Stimulated activated CD4-positive, alpha-beta T cell treated with anti-CD3 and anti-CD28 coated beads, Interleukin-4, amount 100 ng/mL, for 24 hours (primary cell): ENCODE data around the gene FAM219A.

Source experiments
- DNase-seq: peaks from one replicate; pipeline ENCODE4 v3.0.0-alpha.2; 2020

The FAM219A gene

GRCh38 chr9:34399729-34400128 lies 58.6 kb downstream of the FAM219A start:
- no peak for DNase-seq

- no peak for DNase-seq
These were observed 59.5 kb downstream of the FAM219A start for GRCh38 chr9:34398875-34399274.

GRCh38 chr9:34396276-34397214 lies 61.8 kb downstream of the FAM219A start:
- no peak for DNase-seq

- no peak for DNase-seq
These were observed 65.9 kb downstream of the FAM219A start for GRCh38 chr9:34392511-34392910.

GRCh38 chr9:34387239-34387638 lies 71.1 kb downstream of the FAM219A start:
- DNase-seq = no peak

- DNase-seq = no peak
These were observed 71.7 kb downstream of the FAM219A start for GRCh38 chr9:34386656-34387055.

GRCh38 chr9:34385561-34386230 lies 72.7 kb downstream of the FAM219A start:
- DNase-seq = no peak

- DNase-seq = no peak
These were observed 73.8 kb downstream of the FAM219A start for GRCh38 chr9:34384368-34385165.

GRCh38 chr9:34383904-34384303 lies 74.5 kb downstream of the FAM219A start:
- no peak for DNase-seq

GRCh38 chr9:34382879-34383278 lies 75.5 kb downstream of the FAM219A start:
- no peak for DNase-seq

GRCh38 chr9:34382054-34382453 lies 76.3 kb downstream of the FAM219A start:
- DNase-seq = no peak

- DNase-seq = no peak
These were observed 77.0 kb downstream of the FAM219A start for GRCh38 chr9:34381323-34381722.

GRCh38 chr9:34380511-34381315 lies 77.7 kb downstream of the FAM219A start:
- DNase-seq = peak; percentile 73

GRCh38 chr9:34380034-34380510 lies 78.3 kb downstream of the FAM219A start:
- no peak for DNase-seq

GRCh38 chr9:34379334-34380033 lies 78.9 kb downstream of the FAM219A start:
- DNase-seq = peak; percentile 94

GRCh38 chr9:34378376-34379060 lies 79.9 kb downstream of the FAM219A start:
- no peak for DNase-seq

GRCh38 chr9:34377404-34377746 lies 81.0 kb downstream of the FAM219A start:
- DNase-seq = no peak

- DNase-seq = peak; percentile 97
These were observed 81.6 kb downstream of the FAM219A start, which contains the start of gene MYORG for GRCh38 chr9:34376596-34377403. Gene MYORG, minus strand, starts transcription at chr9:34376898. Its CDS starts 3,955 bp downstream, at chr9:34372943.

GRCh38 chr9:34375901-34376595 lies 82.3 kb downstream of the FAM219A start:
- DNase-seq = peak; percentile 33
